Measurements from ENCODE around the gene FGGY.

The FGGY gene

DNA sequence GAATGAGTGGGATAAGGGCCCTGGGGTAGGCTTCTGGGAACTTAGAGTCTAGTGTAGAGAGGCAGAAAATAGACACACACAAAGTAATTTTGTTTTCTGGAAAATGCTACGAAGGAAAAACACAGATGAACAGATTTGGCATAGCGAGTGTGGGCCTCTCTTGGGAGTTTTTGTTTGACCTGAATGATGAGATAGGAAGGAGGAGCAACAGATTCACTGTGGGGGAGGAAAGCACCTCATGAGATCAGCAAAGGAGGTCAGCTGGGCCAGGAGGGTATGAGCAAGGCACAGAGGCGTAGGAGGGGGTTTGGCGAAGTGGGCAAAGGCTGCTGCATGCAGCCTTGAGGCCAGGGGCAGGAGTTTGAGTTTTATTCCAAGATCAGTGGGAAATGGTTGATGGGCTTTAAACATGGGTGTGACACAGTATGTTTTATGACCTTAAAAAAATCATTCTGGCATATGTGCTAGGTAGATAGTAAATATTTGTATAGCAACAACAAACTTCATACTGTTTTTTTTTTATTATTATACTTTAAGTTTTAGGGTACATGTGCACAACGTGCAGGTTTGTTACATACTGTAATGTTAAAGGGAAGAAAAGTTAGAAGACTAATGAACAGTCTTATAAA, 57.9 kb downstream of the FGGY start:
- no peak for FAIRE-seq

DNA sequence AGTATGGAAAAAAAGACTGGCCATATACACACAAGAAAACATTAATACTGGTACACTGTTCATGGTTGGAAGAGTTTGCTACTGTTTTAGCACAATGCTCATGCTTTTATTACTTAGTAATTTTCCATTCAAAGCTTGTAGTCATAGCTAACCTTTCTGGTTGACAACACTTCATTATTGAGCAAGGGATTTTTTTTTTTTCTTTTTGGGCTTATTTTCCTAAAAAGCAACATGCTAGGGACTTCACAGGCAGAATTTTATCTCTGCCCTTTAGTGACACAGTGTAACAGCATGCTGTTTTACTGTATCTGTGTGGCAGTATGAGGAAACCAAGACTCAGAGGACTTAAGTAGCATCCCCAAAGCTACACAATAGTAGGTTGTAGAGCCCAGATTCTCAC, 58.5 kb downstream of the FGGY start:
- FAIRE-seq = no peak

DNA sequence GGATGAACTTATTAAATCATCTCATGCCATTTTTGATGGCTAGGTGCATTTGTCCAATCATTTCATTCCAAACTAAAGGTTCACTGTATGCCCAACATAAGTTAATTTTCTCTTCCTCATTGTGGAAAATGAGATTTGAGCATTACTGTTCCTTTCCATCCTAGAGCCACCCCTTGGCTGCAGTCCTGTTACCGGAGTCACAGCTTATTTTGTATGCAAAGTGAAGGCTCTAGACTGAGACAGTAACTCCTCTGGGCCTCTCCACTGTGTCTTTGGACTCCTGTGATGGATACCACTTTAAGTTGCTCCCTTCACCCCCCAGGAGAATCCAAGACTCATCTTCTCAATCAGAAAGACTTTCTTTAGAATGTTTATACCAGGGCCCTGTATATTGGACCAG, 59.7 kb downstream of the FGGY start:
- FAIRE-seq = no peak

DNA sequence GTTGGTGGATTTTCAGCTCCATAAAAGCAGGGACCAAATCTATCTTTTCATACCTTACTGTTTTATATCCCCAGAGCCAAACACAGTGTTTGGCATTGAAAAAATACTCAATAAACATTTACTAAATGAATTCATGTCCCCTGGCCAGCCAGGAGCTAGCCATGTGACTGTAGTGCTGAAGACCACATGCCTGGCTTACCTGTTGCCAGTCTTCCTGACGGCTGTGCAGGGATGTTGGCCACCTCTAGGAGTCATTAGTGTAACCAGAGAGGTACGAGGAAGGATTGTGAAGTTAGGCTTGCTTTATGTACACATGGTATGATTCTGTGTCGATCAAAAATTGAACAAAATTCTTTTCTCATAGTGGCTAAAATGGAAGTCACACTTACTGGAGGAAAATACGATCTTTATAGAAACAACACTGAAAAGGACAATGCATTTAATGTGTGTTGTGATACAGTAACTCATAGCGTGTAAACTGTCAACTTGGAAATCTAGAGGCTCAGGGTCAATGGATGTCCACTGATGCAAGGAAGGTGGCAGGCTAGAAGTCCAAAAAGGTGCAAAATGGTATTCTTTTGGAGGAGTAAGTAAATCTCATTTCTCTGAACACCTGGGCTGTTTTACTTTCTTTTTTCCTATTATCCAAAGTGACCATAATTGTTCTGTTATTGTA, 60.9 kb downstream of the FGGY start:
- FAIRE-seq = no peak

DNA sequence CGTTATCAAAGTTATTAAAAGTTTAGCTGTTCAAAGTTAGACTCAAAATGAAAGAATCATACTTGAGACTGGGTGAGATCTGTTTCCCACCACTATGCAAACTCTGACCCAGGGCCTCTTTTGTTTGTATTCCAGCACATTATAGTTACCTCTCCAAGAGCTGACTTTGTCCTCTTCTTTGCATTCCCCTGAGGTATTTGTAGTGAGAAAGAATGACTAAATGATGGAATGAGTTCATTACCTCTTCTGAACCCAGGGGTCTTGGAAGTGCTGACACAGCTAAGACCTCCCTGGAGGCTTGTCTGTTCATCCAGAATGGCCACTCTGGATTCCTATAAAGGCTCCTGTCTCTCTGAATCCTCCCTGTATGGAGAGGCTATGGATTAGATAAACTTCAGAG, 62.4 kb downstream of the FGGY start:
- no peak for FAIRE-seq

DNA sequence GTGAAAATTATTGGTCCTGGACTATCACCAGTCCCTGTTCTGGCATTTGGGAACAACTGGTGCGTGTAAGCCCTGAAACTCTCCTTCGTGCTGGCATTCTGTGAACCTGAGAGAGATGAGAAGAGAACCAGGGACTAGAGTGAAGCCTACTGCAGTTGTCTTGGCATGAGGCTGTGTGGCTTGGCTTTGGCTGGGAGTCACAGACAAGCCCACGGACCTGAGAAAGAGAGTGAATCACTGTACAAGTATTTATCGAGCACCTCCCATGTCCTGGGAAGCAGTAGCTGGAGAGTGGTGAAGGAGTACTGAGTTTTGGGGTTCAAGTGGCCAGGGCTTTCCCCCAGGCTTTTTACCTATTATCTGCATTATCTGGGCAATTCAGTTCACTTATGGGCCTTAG, 63.3 kb downstream of the FGGY start:
- FAIRE-seq = no peak

DNA sequence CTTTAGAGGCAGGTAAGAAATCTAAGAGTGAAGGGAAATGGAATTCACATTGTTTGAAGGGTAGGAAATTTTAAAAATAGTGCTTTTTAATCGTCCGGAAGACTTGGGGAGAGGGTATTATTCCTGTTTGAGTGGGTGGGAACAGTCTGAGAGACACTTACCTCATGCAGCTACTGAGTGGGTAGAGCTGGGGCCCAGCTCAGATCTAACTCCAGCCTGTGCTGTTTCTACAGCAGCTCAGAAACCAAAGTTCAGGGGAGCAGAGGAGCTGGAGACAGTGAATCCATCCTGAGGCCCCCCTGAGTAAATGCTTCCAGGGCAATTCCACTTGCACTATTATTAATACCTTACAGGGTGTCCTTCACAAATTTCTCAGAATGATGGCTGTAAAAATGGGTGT, 63.8 kb downstream of the FGGY start:
- no peak for FAIRE-seq

DNA sequence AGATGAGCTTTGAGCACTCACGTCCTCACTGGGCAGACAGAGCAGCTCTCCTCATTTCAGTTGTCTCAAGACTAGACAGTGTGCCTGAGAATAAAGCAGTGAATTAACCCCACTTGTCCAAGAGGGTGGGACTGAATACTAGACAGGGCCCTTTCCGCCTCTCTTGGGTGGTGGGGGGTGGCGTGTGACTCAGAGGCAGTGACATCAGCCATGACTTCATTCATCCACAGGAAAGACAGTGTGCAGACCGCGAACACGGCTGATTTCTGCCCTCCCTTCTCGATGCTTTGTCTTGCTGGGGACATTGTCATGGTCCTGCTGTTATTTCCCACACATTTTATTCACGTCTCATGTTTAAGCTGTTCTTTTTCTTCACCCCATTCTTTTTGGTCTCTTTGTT, 64.9 kb downstream of the FGGY start:
- no peak for FAIRE-seq

DNA sequence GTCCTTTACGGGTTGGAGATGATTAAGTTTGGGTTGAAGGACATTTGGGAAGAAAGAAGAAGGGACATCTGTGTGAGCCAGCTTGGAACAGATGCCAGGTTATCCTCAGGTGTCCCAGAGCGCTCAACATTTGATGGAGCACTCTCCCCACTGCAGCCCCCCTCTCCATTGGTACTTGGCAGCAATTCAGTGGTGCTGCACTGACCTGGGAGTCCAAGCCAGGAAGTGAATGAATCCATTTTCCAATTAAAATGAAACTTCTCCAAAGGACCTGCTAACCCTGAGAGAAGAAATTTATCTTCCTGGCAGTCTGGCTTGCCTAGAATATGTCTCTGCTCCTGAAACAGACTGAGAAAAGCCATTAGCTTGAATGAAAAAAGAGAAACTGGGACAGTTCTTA, 67.1 kb downstream of the FGGY start:
- no peak for FAIRE-seq

DNA sequence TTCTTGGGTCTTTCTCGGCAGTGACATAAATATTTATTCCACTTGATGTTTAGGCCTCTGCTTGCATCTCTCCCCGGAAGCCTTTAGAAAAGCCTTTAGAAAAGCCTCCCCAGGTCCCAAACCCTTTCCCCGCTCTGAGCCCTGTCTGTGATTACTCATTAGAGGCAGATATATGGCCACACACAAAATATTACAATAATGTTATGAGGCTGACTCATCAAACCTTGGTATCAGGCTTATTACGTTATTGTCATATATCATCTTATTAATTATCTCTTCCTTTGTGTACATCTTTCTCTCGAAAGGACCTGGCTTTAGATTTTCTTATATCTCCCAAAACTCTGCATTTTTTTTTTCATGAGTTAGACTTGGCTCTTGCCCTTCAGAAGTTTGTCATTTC, 69.5 kb downstream of the FGGY start:
- FAIRE-seq = no peak

DNA sequence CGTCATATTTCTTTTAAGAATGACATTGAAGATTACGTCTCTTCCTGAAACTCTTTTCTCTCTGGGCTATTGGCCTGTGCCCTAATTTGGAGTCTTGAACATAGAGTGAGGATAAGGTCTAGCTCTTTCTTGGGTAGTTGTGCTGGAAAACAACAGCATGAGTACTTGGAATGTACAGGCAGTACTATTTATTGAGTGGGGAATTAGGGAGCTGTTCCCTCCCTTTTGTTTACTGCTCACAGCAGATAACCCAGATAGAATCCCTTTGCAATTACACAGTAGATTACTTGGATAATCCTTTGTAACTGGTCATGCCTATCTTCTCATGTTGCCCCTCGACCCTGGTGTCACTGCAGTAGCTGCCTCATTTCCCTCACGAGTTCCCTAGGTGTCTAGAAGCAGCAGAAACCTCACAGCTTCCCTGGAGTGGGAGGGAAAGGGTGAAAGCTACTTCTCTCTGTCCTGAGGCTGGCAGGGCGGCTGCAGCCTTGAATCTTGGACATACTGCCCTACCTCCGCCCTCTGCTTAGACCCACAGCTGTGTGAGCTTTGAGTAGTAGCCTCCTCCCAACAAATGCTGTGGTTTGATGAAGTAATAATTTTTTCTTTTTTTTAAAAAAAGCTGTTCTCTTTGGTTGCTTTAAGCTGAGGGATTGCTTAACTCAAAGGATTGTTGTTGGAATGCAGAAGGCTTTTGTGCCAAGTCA, 70.6 kb downstream of the FGGY start:
- FAIRE-seq = no peak

DNA sequence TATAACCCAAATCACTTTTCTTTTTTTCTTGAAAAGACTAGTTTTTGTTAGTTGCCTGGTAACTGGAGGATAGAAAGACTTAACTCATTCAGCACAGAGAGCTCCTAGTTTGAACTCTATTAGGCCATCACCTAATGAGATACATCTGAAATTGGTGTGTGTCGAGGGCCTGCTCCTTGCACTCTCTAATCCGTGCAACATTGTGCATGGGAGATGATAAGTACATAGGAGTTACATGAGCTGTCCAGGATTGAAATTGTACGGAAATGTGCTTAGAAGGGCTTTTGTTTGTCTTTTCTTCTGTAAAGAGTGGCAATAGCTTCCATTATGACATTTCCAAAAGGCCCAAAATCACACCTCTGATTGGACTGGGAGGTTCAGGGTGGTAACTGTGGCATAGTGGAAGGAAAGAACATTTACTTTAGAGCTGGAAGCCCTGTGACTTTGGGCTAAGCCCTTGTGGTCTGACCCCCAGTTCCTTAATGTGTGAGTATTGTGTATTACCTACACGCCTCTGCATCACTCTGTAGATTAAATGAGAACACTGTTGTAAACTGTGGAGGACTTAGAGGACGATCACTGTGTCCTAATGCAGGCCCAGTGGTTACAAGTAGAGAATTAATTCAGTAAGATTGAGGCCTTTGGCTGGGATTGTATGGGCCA, 71.2 kb downstream of the FGGY start:
- FAIRE-seq = no peak

DNA sequence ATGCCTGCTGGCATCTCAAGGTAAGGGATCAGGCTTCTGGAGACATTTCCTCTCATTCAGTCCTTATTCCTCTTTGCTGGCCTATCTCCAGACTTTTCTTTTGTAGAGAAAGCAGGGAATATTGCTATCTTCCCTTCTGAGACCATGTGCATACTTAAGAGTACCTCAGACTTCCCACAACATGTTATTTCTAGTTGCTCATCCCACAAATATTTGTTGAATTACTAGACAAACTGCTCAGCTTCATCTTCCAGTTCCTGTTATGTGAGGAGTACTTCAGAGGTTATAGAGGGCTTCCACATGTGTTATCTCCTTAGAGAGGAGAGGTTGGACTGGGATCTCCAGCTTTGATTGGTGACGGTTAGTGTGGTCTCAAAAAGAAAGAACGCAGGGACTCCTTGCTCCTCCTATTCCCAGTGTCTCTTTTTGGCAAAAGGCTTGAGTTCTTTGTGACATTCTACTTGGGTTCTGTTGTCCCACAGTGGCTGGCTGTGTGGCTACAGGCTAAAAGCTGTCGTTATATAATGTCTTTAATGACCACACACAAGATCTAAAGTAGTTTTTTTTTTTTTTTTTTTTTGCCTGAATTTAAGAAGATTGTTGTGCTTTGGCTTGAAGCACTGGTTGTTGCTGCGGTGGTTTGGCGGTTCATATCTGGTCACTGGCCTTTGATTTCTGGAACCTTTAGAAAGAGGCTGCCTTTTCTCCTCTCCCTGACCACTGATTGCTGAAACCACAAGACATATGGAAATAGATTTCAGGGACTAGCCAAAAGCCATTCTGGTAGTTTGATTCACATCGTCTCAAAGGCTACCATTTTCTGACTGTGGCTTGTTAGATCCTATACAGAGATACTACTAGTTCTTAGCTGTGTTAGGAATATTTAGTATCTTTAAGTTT, 78.7 kb downstream of the FGGY start:
- no peak for FAIRE-seq

DNA sequence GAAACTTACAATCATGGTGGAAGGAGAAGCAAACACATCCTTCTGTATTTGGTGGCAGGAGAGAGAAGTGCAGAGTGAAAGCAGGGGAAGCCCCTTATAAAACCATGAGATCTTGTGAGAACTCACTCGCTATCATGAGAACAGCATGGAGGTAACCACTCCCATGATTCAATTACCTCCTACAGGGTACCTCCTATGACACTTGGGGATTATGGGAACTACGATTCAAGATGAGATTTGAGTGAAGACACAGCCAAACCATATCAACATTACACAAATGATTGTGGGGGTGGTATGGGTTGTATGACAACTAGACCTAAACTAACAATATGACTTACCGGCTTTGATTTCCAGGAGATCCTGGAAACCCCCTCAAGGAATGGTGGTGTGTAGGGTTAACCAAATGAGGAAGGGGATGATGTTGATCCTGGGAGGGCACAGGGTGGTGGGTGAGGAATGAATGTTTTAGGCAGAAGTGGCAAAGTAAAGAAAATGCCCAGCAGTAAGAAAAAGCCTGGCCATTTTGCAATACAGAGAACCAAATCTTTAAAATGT, 80.5 kb downstream of the FGGY start:
- no peak for FAIRE-seq

DNA sequence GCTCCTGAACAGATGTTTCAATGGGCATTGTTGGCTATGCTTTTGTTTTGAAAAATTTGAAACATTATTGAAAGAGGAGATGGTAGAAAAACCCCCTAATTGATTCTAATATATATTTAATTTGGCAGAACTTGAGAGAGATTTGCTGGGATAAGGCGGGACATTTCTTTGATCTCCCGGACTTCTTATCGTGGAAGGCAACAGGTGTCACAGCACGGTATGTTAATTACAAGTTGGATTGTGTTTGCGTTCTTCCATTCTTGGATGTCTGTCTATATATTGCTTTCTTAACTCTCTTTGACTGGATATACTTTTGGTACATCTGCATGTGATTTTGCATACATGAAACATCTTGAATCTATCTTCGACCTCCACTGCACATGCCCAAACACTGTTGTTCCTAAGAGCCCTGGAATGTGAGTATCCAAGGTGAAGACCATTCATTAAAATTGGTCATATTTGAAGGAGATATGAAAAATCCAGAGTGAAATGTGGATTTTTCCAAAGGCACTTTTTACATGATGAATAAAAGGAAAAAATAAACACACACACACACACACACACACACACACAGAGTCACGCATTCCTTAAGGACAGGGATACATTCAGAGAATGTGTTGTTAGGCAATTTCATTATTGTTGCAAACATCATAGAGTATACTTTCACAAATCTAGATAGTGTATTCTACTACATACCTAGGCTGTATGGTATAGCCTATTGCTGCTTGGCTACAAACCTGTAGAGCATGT, 81.9 kb downstream of the FGGY start:
- no peak for FAIRE-seq

DNA sequence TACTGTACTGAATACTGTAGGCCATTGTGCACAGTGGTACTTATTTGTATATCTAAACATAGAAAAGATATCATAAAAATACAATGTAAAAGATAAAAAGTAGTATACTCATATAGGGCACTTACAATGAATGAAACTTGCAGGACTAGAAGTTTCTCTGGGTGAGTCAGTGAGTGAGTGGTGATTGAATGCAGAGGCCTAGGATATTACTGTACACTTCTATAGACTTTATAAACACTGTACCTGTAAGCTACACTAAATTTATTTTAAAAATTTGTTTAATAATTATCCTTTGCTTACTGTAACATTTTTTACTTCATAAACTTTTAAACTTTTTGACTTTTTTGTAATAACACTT, 82.5 kb downstream of the FGGY start:
- FAIRE-seq = no peak

DNA sequence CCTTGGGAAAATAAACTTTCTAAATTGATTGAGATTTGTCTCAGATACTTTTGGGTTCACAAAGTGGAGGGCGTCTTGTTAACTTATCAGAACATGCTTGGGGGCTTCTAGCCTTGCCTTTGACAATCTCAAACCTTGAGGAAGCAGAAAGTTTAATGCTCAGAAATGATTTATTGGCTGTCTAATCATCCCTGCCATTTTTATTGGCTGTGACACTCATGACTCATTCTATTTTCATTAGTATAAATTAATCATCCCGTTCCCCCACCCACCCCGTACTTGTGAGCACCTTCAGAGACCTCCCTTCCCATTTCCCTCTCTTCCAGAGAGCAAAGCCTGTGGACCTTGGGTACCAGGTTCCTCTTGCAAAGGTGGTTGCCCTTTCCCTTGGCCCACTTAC, 87.1 kb downstream of the FGGY start:
- no peak for FAIRE-seq

DNA sequence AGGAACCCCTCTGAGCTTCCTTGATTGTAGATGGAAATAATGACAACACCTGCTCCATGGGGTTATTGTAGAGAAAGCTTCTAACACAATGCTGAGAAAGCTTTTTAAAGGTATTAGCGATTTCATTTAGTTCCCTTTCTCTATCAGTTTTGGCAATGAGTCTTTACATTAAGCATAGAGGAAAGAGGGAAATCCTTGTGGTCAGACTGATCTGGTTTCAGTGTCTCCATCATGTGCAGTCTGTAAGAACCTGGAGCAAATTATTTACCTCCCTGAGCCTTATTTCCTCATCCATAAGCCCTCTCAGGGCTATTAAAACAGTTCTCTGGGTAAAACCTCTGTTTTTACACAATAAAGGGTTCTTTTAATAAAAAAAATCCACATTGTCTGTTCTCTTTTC, 87.5 kb downstream of the FGGY start:
- FAIRE-seq = no peak

DNA sequence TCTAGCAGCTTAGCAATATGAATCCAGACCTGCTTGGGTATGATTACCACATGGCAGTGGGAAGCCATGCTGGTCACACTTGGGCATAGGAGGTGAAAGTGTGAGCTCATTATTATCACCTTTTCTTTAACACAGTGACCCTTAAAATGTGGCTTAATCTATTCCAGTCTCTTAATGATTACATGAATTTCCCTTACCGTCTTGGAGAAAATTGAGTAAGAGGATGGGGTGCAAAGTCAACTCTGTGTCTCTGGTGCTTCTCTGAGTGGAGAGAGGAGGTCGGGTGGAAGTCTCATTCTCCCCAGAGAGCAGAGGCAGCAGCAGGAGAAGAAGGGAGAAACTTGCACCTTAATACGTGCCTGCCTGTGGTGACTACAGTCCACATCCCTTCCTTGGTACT, 91.3 kb downstream of the FGGY start:
- FAIRE-seq = no peak

DNA sequence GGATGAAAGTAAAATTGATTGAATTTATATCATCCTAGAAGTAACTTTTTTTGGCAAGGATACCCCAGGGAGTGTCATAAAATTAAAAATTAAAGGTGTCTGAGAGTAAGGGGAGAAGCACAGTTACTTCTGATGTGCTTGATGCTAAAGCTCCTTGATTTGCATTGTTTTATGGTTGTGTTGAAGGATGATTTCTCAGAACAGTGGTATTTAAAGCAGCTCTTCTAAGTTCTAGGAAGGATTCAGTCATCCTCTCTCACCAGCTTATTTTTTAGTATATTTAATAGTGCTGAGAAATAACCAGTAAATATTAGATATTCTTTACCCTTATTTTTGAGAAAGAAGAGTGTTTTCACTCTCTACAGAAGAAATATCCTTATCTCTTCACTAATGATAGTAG, 93.0 kb downstream of the FGGY start:
- no peak for FAIRE-seq

DNA sequence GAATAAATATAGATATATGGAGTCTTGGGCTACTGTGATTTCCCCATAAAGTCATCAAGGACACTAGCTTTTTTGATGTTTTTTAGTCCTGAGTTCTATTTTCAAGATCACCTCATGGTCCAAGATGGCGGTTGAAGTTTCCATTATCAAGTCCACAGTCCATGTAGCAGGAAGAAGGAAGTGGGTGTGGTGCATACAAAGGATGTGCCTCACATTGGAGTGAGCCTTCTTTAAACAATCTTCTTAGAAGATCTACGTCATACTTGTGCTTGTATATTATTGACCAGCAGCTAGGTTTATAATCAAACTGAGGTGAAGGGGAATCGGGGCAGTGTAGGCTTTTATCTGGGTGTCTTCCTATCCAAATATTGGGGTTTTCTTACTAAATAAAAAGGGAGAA, 93.4 kb downstream of the FGGY start:
- no peak for FAIRE-seq
